Head of caudate nucleus (tissue), 42 donors: ENCODE measurements around the gene ASTN2.
"Not testable (repeated sequence)": the region's sequence is repeated elsewhere in the genome, so short reads cannot be mapped to it uniquely, and the experiment has no call there.

Experiments used
- DNase-seq, 42 donors: peaks; one replicate each; pipeline versions ENCODE4 v3.0.0 to v3.0.0-alpha.2; 2020 to 2021; ENCODE audit warnings: mixed read lengths in 7 of 42
- intact Hi-C: fragments of 100-400 bp; cut with DNase I; formaldehyde crosslinking; loops from one replicate; pipeline ENCODE4 v1.15.0; 2022

The ASTN2 gene

GRCh38 chr9:116934131-116934530, 480.7 kb downstream of the ASTN2 start:
- no peak for DNase-seq
- intact Hi-C loops = no loop called here

- intact Hi-C loops = no loop called here
- DNase-seq = no peak
Measured at GRCh38 chr9:116933251-116933650, 481.6 kb downstream of the ASTN2 start.

GRCh38 chr9:116929621-116930020, 485.2 kb downstream of the ASTN2 start:
- no peak for DNase-seq
- intact Hi-C loops = no loop called here

GRCh38 chr9:116928884-116929283, 486.0 kb downstream of the ASTN2 start:
- intact Hi-C loops = no loop called here
- DNase-seq = no peak

GRCh38 chr9:116928289-116928688, 486.6 kb downstream of the ASTN2 start:
- intact Hi-C loops = no loop called here

GRCh38 chr9:116927726-116928125, 487.1 kb downstream of the ASTN2 start:
- no peak for DNase-seq
- intact Hi-C loops = no loop called here

More at GRCh38 chr9:116928289-116928688, 486.6 kb downstream of the ASTN2 start:
- DNase-seq = no peak

GRCh38 chr9:116925121-116925520, 489.7 kb downstream of the ASTN2 start:
- DNase-seq = no peak
- intact Hi-C loops = no loop called here

- intact Hi-C loops = no loop called here
- no peak for DNase-seq
Measured at GRCh38 chr9:116924462-116925110, 490.3 kb downstream of the ASTN2 start.

- intact Hi-C loops, DNase-seq: not testable (repeated sequence)
Measured at GRCh38 chr9:116917895-116918508, 496.9 kb downstream of the ASTN2 start.

- intact Hi-C loops = no loop called here
Measured at GRCh38 chr9:116913536-116913935, 501.3 kb downstream of the ASTN2 start.

GRCh38 chr9:116910201-116910600, 504.7 kb downstream of the ASTN2 start:
- intact Hi-C loops = no loop called here
- no peak for DNase-seq

More at GRCh38 chr9:116913536-116913935, 501.3 kb downstream of the ASTN2 start:
- no peak for DNase-seq

- intact Hi-C loops = no loop called here
- DNase-seq = no peak
Measured at GRCh38 chr9:116907989-116908388, 506.9 kb downstream of the ASTN2 start.

- intact Hi-C loops = no loop called here
- peak in 24 of 42 donors; percentile 7 to 58 (median 30) for DNase-seq
Measured at GRCh38 chr9:116905171-116905588, 509.7 kb downstream of the ASTN2 start.

- no peak for DNase-seq
- intact Hi-C loops = no loop called here
Measured at GRCh38 chr9:116904165-116904564, 510.7 kb downstream of the ASTN2 start.

GRCh38 chr9:116901260-116901659, 513.6 kb downstream of the ASTN2 start:
- DNase-seq = no peak
- intact Hi-C loops = no loop called here

- DNase-seq = no peak
- intact Hi-C loops = no loop called here
Measured at GRCh38 chr9:116900543-116900942, 514.3 kb downstream of the ASTN2 start.

- intact Hi-C loops = no loop called here
- no peak for DNase-seq
Measured at GRCh38 chr9:116900007-116900367, 514.9 kb downstream of the ASTN2 start.

GRCh38 chr9:116899337-116900006, 515.4 kb downstream of the ASTN2 start:
- intact Hi-C loops = no loop called here
- no peak for DNase-seq

GRCh38 chr9:116898131-116898530, 516.7 kb downstream of the ASTN2 start:
- intact Hi-C loops, DNase-seq: not testable (repeated sequence)

GRCh38 chr9:116897201-116897600, 517.7 kb downstream of the ASTN2 start:
- intact Hi-C loops = no loop called here

GRCh38 chr9:116895961-116896360, 518.9 kb downstream of the ASTN2 start:
- no peak for DNase-seq
- intact Hi-C loops = no loop called here

More at GRCh38 chr9:116897201-116897600, 517.7 kb downstream of the ASTN2 start:
- no peak for DNase-seq
